Activated CD4-positive, CD25-positive, alpha-beta regulatory T cell (primary cell): ENCODE measurements around the gene TBC1D1.
"Not testable (repeated sequence)": the region's sequence is repeated elsewhere in the genome, so short reads cannot be mapped to it uniquely, and the experiment has no call there.

Experiments used
- DNase-seq, 4 experiments: peaks; one replicate each; lab custom pipeline; 2025; lab: John Stamatoyannopoulos, UW

Gene TBC1D1

DNA sequence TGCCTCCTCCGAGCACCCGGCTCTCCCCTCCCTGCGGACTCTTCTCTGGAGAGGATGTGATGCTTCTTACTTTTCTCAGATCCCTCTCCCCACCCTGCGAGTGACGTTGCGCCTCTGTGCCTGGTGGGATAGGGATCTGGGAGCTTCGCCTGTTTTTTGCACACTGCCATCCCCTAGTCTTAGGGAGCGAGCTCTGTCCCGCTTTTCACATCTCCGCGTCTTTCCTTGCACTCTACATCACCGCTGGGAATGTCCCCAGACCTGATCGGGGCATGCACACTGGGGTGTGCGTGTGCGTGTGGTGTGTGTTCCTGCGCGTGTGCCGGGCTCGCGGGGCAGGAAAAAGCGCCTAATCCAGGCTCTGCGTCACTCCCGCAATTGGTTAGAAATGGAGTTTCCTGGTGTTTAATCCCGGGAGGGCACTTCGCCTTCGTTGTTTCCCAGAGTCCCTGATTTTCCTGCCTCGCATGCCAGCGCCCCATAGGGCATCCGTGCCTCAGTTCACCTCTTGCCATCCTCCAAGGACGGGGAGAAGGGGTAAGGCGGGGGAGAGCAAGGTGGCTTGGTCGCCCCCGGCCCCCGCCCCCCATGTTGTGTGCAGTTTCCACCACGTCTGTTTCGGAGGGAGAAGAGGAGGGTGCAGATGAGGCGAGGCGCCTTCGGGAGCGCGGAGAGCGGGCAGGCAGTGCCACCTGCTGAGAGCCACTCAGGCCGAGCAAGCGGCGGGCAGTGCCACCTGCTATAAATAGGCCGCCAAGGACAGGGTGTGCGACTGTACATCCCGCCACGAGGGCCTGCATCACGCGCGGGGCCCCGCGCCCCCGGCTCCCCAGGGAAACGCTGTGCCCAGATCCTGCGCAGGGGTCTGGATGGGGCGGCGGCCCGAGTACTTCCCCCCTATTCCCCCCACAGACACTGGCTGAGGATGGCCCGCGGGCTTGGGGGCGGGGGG is 759 bp upstream of the TBC1D1 start:
- DNase-seq: peak in 1 of 4 experiments; percentile 5

- DNase-seq: peak; percentile 17 to 47 (median 46)
Measured at GRCh38 chr4:37891260-37892159, 626 bp downstream of the TBC1D1 start.

GRCh38 chr4:37892641-37893040 is 1.8 kb downstream of the TBC1D1 start:
- DNase-seq: peak in 1 of 4 experiments; percentile 10

- DNase-seq: no peak
Measured at GRCh38 chr4:37893164-37893563, 2.3 kb downstream of the TBC1D1 start.

- DNase-seq: no peak
Measured at GRCh38 chr4:37895271-37895670, 4.4 kb downstream of the TBC1D1 start.

DNA sequence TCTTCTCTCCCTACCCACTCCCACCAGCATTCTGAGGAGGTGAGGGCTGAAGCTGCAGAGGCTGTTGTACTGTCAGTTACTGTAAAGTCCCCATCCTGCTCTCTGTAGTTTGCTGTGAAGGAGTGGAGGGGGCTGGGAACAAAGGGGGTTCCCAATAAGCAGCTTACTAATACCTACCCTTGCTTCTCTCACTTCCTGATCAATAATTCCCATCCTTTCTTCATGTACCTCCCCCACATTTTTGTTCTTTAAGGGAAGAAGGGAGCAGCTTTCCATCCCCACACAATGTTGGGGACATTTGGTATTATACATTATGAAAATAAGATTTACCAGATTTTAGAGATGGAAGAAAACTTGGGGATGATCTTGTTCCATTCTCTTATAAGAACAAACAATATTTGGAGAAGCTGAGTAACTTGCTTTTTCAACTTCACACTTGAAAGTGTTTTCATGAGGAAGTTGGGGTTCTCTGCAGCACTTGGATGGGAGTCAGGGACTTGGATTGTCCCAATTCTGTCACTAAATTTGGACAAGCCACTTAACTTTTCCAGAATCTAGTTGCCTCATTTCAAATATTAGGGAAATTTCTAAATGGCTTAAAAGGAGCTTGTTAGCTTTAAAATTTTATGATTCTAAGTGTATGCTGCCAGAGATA is 5.4 kb downstream of the TBC1D1 start:
- DNase-seq: no peak

DNA sequence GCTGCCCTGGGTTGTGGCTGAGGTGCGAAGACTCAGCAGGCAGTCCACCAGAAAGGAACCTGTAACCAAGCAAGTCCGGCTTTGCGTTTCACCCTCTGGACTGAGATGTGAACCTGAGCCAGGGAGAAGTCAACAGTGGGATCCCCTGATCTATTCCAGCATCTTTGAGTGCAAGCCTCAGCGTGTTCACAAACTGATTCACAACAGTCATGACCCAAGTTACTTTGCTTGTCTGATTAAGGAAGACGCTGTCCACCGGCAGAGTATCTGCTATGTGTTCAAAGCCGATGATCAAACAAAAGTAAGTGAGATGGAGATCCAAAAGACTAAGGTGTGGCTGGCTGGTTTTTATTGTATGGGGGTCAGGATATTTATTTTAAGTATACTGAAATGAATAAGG is 11.3 kb downstream of the TBC1D1 start:
- DNase-seq: no peak

DNA sequence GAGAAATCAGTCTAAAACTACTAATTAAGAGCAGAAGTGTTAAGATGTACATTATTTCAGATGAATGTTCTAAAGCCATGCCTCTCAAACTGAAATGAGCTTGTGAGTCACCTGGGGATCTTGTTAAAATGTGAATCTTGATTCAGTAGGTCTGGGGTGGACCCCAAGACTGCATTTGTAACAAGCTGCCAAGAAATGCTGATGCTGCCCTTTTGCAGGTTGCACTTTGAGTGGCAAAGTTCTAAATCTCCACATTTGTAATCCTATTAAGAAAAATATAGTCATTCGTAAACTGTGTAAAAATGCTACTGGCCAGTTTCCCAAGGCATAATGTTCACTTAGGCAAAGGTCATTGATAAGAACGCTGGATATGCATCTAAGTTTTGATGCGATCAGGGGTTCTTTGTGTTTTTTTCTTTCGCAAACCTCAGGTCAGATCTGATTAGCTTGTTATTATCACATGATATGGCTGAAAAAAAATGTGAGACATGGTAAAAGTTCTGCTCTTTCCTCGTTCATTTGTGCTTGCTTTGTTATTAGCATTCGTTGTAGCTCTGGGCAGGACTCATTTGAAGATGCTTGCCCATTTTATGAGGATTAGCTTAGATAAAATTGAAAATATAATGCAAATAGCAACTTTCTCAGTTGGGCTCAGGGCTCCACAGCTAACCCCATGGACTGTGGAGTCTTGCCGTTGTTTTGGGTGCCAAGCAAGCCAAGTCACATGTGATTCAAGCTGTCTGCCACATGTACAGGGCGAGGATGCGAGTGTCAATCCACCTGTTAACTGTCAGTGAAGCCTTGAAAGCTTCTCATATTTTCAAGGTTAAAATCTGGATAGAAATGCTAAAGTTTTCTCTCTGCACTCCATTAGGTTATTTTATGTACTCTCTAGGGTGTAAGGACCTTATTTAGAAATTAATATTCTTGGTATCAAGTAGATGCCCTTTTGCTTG is 12.1 kb downstream of the TBC1D1 start:
- DNase-seq: no peak

GRCh38 chr4:37903901-37904300 is 13.0 kb downstream of the TBC1D1 start:
- no peak for DNase-seq

GRCh38 chr4:37904824-37905223 is 13.9 kb downstream of the TBC1D1 start:
- no peak for DNase-seq

- no peak for DNase-seq
Measured at GRCh38 chr4:37905533-37906169, 14.8 kb downstream of the TBC1D1 start.

- no peak for DNase-seq
Measured at GRCh38 chr4:37908488-37909331, 17.8 kb downstream of the TBC1D1 start.

- no peak for DNase-seq
Measured at GRCh38 chr4:37909332-37910090, 18.6 kb downstream of the TBC1D1 start.

GRCh38 chr4:37910091-37910486 is 19.2 kb downstream of the TBC1D1 start:
- no peak for DNase-seq

GRCh38 chr4:37914539-37914938 is 23.7 kb downstream of the TBC1D1 start:
- DNase-seq: no peak

- no peak for DNase-seq
Measured at GRCh38 chr4:37917388-37917787, 26.5 kb downstream of the TBC1D1 start.

- DNase-seq: no peak
Measured at GRCh38 chr4:37918653-37919052, 27.8 kb downstream of the TBC1D1 start.

DNA sequence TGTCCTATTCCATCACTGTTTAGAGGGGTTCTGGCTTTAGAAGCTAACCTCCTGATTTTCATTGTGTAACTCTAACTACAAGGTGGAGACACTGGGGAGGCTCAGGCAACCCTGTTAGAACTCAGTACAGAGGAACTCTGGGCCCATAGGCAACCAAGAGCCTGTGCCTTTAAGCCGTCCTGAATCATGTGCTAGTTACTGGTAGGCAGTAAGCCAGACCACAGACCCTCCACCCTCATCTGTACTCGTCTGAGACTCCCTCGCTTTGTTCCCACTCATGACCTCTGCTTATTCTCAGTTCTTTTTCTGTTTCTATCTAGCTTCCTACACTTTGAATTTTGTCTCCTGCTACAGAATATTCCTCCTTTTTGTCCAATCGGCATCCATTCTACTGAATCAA is 31.4 kb downstream of the TBC1D1 start:
- no peak for DNase-seq

GRCh38 chr4:37923089-37923488 is 32.2 kb downstream of the TBC1D1 start:
- DNase-seq: not testable (repeated sequence)
